ENCODE results near the gene GPR162. TPM values are rescaled to one million over a fixed set of nuclear protein-coding genes. Genes with fewer than 3 reads are reported as not detected.

Gene GPR162
- polyA plus RNA-seq, 3 donors, result 15.1 to 81.7 (median 16.0) TPM

DNA sequence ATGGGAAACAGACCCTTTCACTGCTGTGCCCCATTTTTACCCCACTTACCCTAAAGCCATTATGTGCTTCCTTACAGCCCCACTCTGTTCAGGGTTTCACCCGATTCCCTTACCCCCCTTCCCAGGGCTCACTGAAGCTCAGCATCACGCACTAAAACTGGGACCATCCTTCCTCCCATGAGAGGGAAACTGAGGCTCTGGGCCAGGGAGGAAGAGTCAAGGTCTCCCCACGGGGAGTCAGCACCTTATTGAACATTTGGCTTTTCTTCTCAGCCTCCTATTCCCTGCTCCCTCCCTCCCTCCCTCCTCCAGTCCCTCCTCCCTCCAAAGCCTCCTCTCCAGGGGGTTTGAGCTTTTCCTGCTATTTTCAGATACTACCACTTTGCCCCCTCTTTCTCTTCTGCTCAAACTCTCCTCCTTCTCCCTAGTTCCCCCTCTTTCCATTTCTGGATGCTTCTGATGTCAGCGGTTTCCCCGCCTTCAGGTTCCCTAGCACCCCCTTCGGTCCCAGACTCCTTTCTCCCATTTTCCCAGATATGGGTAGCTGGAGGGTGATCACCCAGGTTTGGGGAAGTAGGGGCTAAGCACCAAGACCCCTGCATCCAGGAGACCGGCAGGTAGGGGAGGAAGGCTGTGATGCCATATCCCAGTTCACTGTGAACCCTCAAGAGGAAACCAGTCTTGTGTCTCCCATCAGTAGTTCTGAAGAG lies 960 bp downstream of the GPR162 start:
- Histone ChIP-seq H3K9me3 (replicated peaks in 1 of 2; ENCODE audit: control insufficient read depth in 1 of 2, insufficient read depth in 1 of 2, low read length in 2 of 2) (no peaks in the 10 kb centered on the region), H3K9ac (ENCODE audit: insufficient read depth, low read length, poor library complexity, severe bottlenecking) (no peak overlapping the region), H4K20me1 (ENCODE audit: insufficient read depth, low read length) (peaks cover 46% of the 10 kb centered on the region), H3K4me1 (ENCODE audit: control insufficient read depth in 1 of 2, insufficient read depth in 2 of 2, low read length in 2 of 2) (peaks cover 24 to 43% of the 10 kb centered on the region in 2 donors), H3K27ac (ENCODE audit: low read depth in 1 of 2, low read length in 2 of 2) (no peak overlapping the region), H2AFZ (ENCODE audit: insufficient read depth, low read depth, low read length, poor library complexity, severe bottlenecking) (no peak overlapping the region), H3K36me3 (replicated peaks in 1 of 2; ENCODE audit: control insufficient read depth in 1 of 2, insufficient read depth in 2 of 2, low read length in 2 of 2) (peaks cover 23 to 27% of the 10 kb centered on the region in 2 donors), H3K4me3 (replicated peaks in 1 of 3; ENCODE audit: low read depth in 2 of 3, low read length in 3 of 3) (peak overlapping the region in 2 of 3 experiments; percentile 61 to 80), H3K4me2 (replicated peaks; ENCODE audit: extremely low read depth, low read length, poor library complexity, severe bottlenecking) (peak overlapping the region; percentile 88), H3K79me2 (ENCODE audit: insufficient read depth, low read length) (peaks cover 5% of the 10 kb centered on the region), H3K27me3 (ENCODE audit: control insufficient read depth in 2 of 2, insufficient read depth in 2 of 2, low read length in 2 of 2) (peaks cover 0 to 24% of the 10 kb centered on the region in 2 donors)
- intact Hi-C loops (cut with micrococcal nuclease), result loop anchor here in 1 of 2 donors (2.0 to 5.0 kb wide), 2 partner anchors 68 to 205 kb away; no protein-coding TSS in a partner anchor
- H3K4me1 Mint-ChIP-seq, result peaks cover 41% of the 10 kb centered on the region
- peak overlapping the region; percentile 82 to 93 for H3K4me3 Mint-ChIP-seq
- WGBS (ENCODE audit: insufficient coverage), result 100% methylated on average over 1 of the region's 7 CpGs
- TF ChIP-seq, protein P1, sequence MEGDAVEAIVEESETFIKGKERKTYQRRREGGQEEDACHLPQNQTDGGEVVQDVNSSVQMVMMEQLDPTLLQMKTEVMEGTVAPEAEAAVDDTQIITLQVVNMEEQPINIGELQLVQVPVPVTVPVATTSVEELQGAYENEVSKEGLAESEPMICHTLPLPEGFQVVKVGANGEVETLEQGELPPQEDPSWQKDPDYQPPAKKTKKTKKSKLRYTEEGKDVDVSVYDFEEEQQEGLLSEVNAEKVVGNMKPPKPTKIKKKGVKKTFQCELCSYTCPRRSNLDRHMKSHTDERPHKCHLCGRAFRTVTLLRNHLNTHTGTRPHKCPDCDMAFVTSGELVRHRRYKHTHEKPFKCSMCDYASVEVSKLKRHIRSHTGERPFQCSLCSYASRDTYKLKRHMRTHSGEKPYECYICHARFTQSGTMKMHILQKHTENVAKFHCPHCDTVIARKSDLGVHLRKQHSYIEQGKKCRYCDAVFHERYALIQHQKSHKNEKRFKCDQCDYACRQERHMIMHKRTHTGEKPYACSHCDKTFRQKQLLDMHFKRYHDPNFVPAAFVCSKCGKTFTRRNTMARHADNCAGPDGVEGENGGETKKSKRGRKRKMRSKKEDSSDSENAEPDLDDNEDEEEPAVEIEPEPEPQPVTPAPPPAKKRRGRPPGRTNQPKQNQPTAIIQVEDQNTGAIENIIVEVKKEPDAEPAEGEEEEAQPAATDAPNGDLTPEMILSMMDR (IDR thresholded peaks at IDR 0.05), result no peak
- peaks cover 23 to 36% (median 25%) of the 10 kb centered on the region in 3 donors for H3K27me3 Mint-ChIP-seq (ENCODE audit: low read depth in 3 of 3)
- peaks cover under 1 to 4% (median 2%) of the 10 kb centered on the region in 7 donors for H3K9me3 Mint-ChIP-seq
- H3K36me3 Mint-ChIP-seq, result peaks cover 46 to 48% of the 10 kb centered on the region in 2 donors
- DNase-seq, result no peak
- H3K27ac Mint-ChIP-seq, result peak overlapping the region in 2 of 7 donors; percentile 50 to 79

DNA sequence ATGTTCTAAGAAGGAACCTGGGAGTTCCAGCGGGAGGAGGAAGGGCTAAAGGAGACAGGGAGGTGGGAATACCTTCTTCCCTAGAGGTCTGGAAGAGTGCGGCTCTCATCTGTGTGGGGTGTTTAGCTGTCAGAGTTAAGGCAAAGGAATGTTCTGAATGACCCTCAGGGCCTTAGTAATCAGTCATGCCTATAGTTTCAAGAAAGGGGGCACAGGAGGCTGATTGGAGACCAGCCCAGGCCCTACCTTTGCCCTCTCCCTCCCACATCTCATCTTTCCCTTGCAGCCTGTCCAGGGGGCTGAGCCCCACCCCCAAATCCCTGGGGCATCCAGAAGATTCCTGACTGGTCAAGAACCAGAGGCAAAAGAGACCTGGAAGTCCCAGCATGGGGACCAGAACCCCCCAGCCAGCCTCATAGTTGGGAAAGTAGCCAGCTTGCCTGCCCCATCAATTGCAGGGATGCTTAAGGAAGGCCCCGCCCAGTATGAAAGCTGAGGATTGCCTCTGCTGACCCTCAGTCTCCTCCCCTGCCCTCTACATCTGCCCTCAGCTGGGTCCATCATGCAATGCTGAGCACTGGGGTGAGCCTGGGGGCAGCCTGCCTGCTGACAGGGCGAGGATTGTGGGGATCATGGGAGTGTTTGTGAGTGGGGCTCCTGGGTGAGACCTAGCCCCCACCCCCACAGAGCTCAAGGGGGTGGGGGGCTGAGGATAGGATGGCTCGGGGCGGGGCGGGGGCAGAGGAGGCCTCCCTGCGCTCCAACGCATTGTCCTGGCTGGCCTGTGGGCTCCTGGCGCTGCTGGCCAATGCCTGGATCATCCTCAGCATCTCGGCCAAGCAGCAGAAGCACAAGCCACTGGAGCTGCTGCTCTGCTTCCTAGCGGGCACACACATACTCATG lies 1.8 kb downstream of the GPR162 start:
- Histone ChIP-seq H4K20me1 (ENCODE audit: insufficient read depth, low read length) (peaks cover 40% of the 10 kb centered on the region), H3K27me3 (ENCODE audit: control insufficient read depth in 2 of 2, insufficient read depth in 2 of 2, low read length in 2 of 2) (peaks cover 2 to 31% of the 10 kb centered on the region in 2 donors), H3K79me2 (ENCODE audit: insufficient read depth, low read length) (peaks cover 5% of the 10 kb centered on the region), H3K9me3 (replicated peaks in 1 of 2; ENCODE audit: control insufficient read depth in 1 of 2, insufficient read depth in 1 of 2, low read length in 2 of 2) (no peaks in the 10 kb centered on the region), H3K36me3 (replicated peaks in 1 of 2; ENCODE audit: control insufficient read depth in 1 of 2, insufficient read depth in 2 of 2, low read length in 2 of 2) (peaks cover 15 to 18% of the 10 kb centered on the region in 2 donors), H3K4me2 (replicated peaks; ENCODE audit: extremely low read depth, low read length, poor library complexity, severe bottlenecking) (no peak overlapping the region), H3K27ac (ENCODE audit: low read depth in 1 of 2, low read length in 2 of 2) (no peak overlapping the region), H3K9ac (ENCODE audit: insufficient read depth, low read length, poor library complexity, severe bottlenecking) (no peak overlapping the region), H2AFZ (ENCODE audit: insufficient read depth, low read depth, low read length, poor library complexity, severe bottlenecking) (no peak overlapping the region), H3K4me3 (replicated peaks in 1 of 3; ENCODE audit: low read depth in 2 of 3, low read length in 3 of 3) (no peak overlapping the region), H3K4me1 (ENCODE audit: control insufficient read depth in 1 of 2, insufficient read depth in 2 of 2, low read length in 2 of 2) (peaks cover 27 to 50% of the 10 kb centered on the region in 2 donors)
- 100% methylated on average over 9 of the region's 12 CpGs for WGBS (ENCODE audit: insufficient coverage)
- intact Hi-C loops (cut with micrococcal nuclease), result loop anchor here in 1 of 2 donors (2.0 to 5.0 kb wide), 2 partner anchors 69 to 206 kb away; no protein-coding TSS in a partner anchor
- TF ChIP-seq, protein P1 (IDR thresholded peaks at IDR 0.05), result no peak
- H3K4me1 Mint-ChIP-seq, result peaks cover 45% of the 10 kb centered on the region
- peak overlapping the region in 1 of 2 donors; percentile 65 for H3K4me3 Mint-ChIP-seq
- H3K36me3 Mint-ChIP-seq, result peaks cover 39% of the 10 kb centered on the region in 2 donors
- peaks cover 0 to 7% (median 4%) of the 10 kb centered on the region in 7 donors for H3K9me3 Mint-ChIP-seq
- no peak overlapping the region for H3K27ac Mint-ChIP-seq
- DNase-seq, result no peak
- peaks cover 27 to 43% (median 28%) of the 10 kb centered on the region in 3 donors for H3K27me3 Mint-ChIP-seq (ENCODE audit: low read depth in 3 of 3)

Data from CD14-positive monocyte (primary cell).